HL-60 (cell line): ENCODE results near the gene COQ10A.

Experiments used
- DNase-seq, 2 experiments: peaks; one replicate each; pipeline ENCODE4 v3.0.0-alpha.2; 2010 to 2020; ENCODE audit warnings: low read depth in 1 of 2, low spot score in 1 of 2
- H3K27ac ChIP-seq: fragments of 250-450 bp; sonication (Bioruptor Pico); replicated peaks from 2 replicates; pipeline ENCODE4 v1.5.1; 2020; ENCODE audit warnings: mild to moderate bottlenecking, moderate library complexity
- H3K27me3 ChIP-seq: fragments of 250-450 bp; sonication (Bioruptor Pico); 2 replicates; pipeline ENCODE4 v1.5.1; 2021; ENCODE audit warnings: mild to moderate bottlenecking, moderate library complexity; ENCODE audit not compliant: insufficient read depth, poor library complexity, severe bottlenecking
- H3K4me3 ChIP-seq: replicated peaks from 2 replicates; pipeline ENCODE4 v1.5.1; 2011; ENCODE audit warnings: mild to moderate bottlenecking, control low read depth, low read length; ENCODE audit not compliant: insufficient read depth
- CTCF ChIP-seq: IDR thresholded peaks from one replicate; pipeline ENCODE4 v1.5.1; 2011; ENCODE audit warnings: low read length, control low read depth, inconsistent platforms; ENCODE audit not compliant: insufficient read depth
- GABPA ChIP-seq: IDR thresholded peaks from 2 replicates; pipeline ENCODE4 v1.6.1; 2012; ENCODE audit warnings: low read depth
- POLR2AphosphoS5 ChIP-seq: IDR thresholded peaks from 2 replicates; pipeline ENCODE4 v1.6.1; 2012; ENCODE audit warnings: low read depth
- SPI1 ChIP-seq: IDR thresholded peaks from 2 replicates; pipeline ENCODE4 v1.6.1; 2012; ENCODE audit warnings: low read depth, mild to moderate bottlenecking, borderline replicate concordance
- TF ChIP-seq, protein P1 (sequence below): IDR thresholded peaks from 2 replicates; pipeline ENCODE4 v1.6.1; 2012; ENCODE audit warnings: low read depth; ENCODE audit not compliant: insufficient replicate concordance

Gene COQ10A

GRCh38 chr12:56237552-56237951 lies 29.2 kb upstream of the COQ10A start:
- no peak overlapping the region for H3K27ac ChIP-seq
- no peaks in the 10 kb centered on the region for H3K27me3 ChIP-seq
- H3K4me3 ChIP-seq, result no peak overlapping the region
- no peak for TF ChIP-seq POLR2AphosphoS5
- no peak for TF ChIP-seq SPI1
- no peak for TF ChIP-seq GABPA
- TF ChIP-seq, protein P1, sequence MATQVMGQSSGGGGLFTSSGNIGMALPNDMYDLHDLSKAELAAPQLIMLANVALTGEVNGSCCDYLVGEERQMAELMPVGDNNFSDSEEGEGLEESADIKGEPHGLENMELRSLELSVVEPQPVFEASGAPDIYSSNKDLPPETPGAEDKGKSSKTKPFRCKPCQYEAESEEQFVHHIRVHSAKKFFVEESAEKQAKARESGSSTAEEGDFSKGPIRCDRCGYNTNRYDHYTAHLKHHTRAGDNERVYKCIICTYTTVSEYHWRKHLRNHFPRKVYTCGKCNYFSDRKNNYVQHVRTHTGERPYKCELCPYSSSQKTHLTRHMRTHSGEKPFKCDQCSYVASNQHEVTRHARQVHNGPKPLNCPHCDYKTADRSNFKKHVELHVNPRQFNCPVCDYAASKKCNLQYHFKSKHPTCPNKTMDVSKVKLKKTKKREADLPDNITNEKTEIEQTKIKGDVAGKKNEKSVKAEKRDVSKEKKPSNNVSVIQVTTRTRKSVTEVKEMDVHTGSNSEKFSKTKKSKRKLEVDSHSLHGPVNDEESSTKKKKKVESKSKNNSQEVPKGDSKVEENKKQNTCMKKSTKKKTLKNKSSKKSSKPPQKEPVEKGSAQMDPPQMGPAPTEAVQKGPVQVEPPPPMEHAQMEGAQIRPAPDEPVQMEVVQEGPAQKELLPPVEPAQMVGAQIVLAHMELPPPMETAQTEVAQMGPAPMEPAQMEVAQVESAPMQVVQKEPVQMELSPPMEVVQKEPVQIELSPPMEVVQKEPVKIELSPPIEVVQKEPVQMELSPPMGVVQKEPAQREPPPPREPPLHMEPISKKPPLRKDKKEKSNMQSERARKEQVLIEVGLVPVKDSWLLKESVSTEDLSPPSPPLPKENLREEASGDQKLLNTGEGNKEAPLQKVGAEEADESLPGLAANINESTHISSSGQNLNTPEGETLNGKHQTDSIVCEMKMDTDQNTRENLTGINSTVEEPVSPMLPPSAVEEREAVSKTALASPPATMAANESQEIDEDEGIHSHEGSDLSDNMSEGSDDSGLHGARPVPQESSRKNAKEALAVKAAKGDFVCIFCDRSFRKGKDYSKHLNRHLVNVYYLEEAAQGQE, result no peak
- TF ChIP-seq CTCF, result no peak
- DNase-seq, result no peak

GRCh38 chr12:56241424-56242303 lies 25.1 kb upstream of the COQ10A start:
- TF ChIP-seq GABPA (no peak), POLR2AphosphoS5 (no peak), CTCF (no peak), SPI1 (no peak)
- TF ChIP-seq, protein P1, result no peak
- no peak overlapping the region for H3K4me3 ChIP-seq
- H3K27ac ChIP-seq, result no peak overlapping the region
- DNase-seq, result no peak
- no peaks in the 10 kb centered on the region for H3K27me3 ChIP-seq

GRCh38 chr12:56242986-56243385 lies 23.8 kb upstream of the COQ10A start:
- Histone ChIP-seq H3K4me3 (no peak overlapping the region), H3K27ac (no peak overlapping the region), H3K27me3 (no peaks in the 10 kb centered on the region)
- TF ChIP-seq GABPA, result no peak
- no peak for TF ChIP-seq POLR2AphosphoS5
- no peak for TF ChIP-seq CTCF
- TF ChIP-seq, protein P1, result no peak
- no peak for TF ChIP-seq SPI1
- no peak for DNase-seq
